22Rv1 (cell line): ENCODE results near the gene PLA1A.

Source experiments
- CTCF ChIP-seq: fragments of 450-650 bp; IDR thresholded peaks from 2 replicates; pipeline ENCODE4 v1.5.1; 2017; ENCODE audit warnings: mild to moderate bottlenecking
- ZFX ChIP-seq: fragments of 450-650 bp; IDR thresholded peaks from 2 replicates; pipeline ENCODE4 v1.6.1; 2017; ENCODE audit warnings: antibody characterized with exemption, borderline replicate concordance

- TF ChIP-seq CTCF (peak; percentile 29), ZFX (no peak)
These were observed 3.0 kb downstream of the PLA1A start for GRCh38 chr3:119600732-119601131.
